Measurements from ENCODE around the gene STC2. TPM values are rescaled to one million over a fixed set of nuclear protein-coding genes. Genes with fewer than 3 reads are reported as not detected.

Gene STC2
- total and polyA plus RNA-seq, 10 of the 15 experiments (the other 5 are each of a cell fraction or from before 2014, with no cell fraction given) = 0.05 to 4.8 (median 2.0) TPM

- peaks cover 10% of the 10 kb centered on the region for H3K79me2 ChIP-seq (ENCODE audit: control insufficient read depth, insufficient read depth, low read length)
- 49% methylated on average over 25 of the region's 25 CpGs for WGBS (ENCODE audit: insufficient coverage, insufficient replicate concordance, low lambda C conversion rate, missing lambda C conversion rate)
- H3K27ac ChIP-seq (ENCODE audit: control insufficient read depth, insufficient read depth) = no peak overlapping the region
- H3K36me3 ChIP-seq (ENCODE audit: control insufficient read depth in 2 of 2, insufficient read depth in 2 of 2, low read length in 1 of 2) = no peaks in the 10 kb centered on the region
- no TSS peak for BruUV-seq (replicated peaks)
- H3K4me1 ChIP-seq (ENCODE audit: control insufficient read depth, insufficient read depth, low read length) = no peaks in the 10 kb centered on the region
- ATAC-seq (no peak), FAIRE-seq (no peak), DNase-seq (ENCODE audit: low read depth, low spot score) (no peak)
- H2AFZ ChIP-seq (ENCODE audit: control insufficient read depth, low read depth, low read length) = no peak overlapping the region
- POLR2A ChIA-PET = interaction anchor here (0.5 kb wide), 1 partner anchor 552 kb away, joined by 3 read pairs; no protein-coding TSS in a partner anchor
- no peaks in the 10 kb centered on the region for H4K20me1 ChIP-seq (ENCODE audit: control insufficient read depth, insufficient read depth)
- RAD21 ChIA-PET (ENCODE audit: unreplicated experiment) = no interaction called here
- intact Hi-C loops (cut with micrococcal nuclease; ENCODE audit: unreplicated experiment) (no loop called here), in situ Hi-C loops (cut with MboI) (no loop called here)
- SMC1A ChIA-PET (ENCODE audit: uncharacterized antibody, unreplicated experiment) = no interaction called here
- 0 out of 2 replicates have a peak, but pooled peaks have one; percentile 3 for TF ChIP-seq TCF12 (IDR thresholded peaks at IDR 0.05; ENCODE audit: low read depth, low read length)
- no peak for TF ChIP-seq FOXM1 (IDR thresholded peaks at IDR 0.05; ENCODE audit: low read depth, low read length)
- CTCF ChIA-PET = interaction anchor here (0.8 to 1.3 kb wide), 3 partner anchors 8 to 29 kb away, joined by 3 to 4 read pairs (median 3); no protein-coding TSS in a partner anchor
- no peak overlapping the region for H3K9ac ChIP-seq (ENCODE audit: control insufficient read depth, insufficient read depth, low read length)
- no peak overlapping the region for H3K4me2 ChIP-seq (ENCODE audit: control insufficient read depth, insufficient read depth)
- H3K9me3 ChIP-seq (replicated peaks; ENCODE audit: control insufficient read depth, insufficient read depth, low read length) = no peaks in the 10 kb centered on the region
- H3K4me3 ChIP-seq = no peak overlapping the region
- peaks cover 2% of the 10 kb centered on the region in 2 experiments; a peak in 2 of 4 replicates for H3K27me3 ChIP-seq (replicated peaks in 1 of 2; ENCODE audit: control insufficient read depth in 2 of 2, insufficient read depth in 2 of 2, low read length in 1 of 2)
Observed at GRCh38 chr5:173323106-173323798, 5.0 kb downstream of the STC2 start.

- H3K9me3 ChIP-seq (replicated peaks; ENCODE audit: control insufficient read depth, insufficient read depth, low read length) = no peaks in the 10 kb centered on the region
- no peak overlapping the region for H2AFZ ChIP-seq (ENCODE audit: control insufficient read depth, low read depth, low read length)
- RAD21 ChIA-PET (ENCODE audit: unreplicated experiment) = interaction anchor here (1.0 kb wide), 1 partner anchor 10 kb away, joined by 3 read pairs; no protein-coding TSS in a partner anchor
- WGBS (ENCODE audit: insufficient coverage, insufficient replicate concordance, low lambda C conversion rate, missing lambda C conversion rate) = 13% methylated on average over 5 of the region's 5 CpGs
- intact Hi-C loops (cut with micrococcal nuclease; ENCODE audit: unreplicated experiment) (no loop called here), in situ Hi-C loops (cut with MboI) (no loop called here)
- no peak overlapping the region for H3K4me3 ChIP-seq
- H3K4me1 ChIP-seq (ENCODE audit: control insufficient read depth, insufficient read depth, low read length) = no peaks in the 10 kb centered on the region
- FAIRE-seq (no peak), ATAC-seq (no peak), DNase-seq (ENCODE audit: low read depth, low spot score) (no peak)
- POLR2A ChIA-PET = no interaction called here
- no peak for TF ChIP-seq SREBF2 (IDR thresholded peaks at IDR 0.05; ENCODE audit: low read length)
- H3K27ac ChIP-seq (ENCODE audit: control insufficient read depth, insufficient read depth) = no peak overlapping the region
- H3K27me3 ChIP-seq (replicated peaks in 1 of 2; ENCODE audit: control insufficient read depth in 2 of 2, insufficient read depth in 2 of 2, low read length in 1 of 2) = peaks cover 2% of the 10 kb centered on the region in 2 experiments; a peak in 2 of 4 replicates
- H3K79me2 ChIP-seq (ENCODE audit: control insufficient read depth, insufficient read depth, low read length) = peaks cover 4% of the 10 kb centered on the region
- H3K4me2 ChIP-seq (ENCODE audit: control insufficient read depth, insufficient read depth) = no peak overlapping the region
- CTCF ChIA-PET = interaction anchor here (1.3 kb wide), 2 partner anchors 10 to 27 kb away, joined by 3 to 4 read pairs; no protein-coding TSS in a partner anchor
- H3K36me3 ChIP-seq (ENCODE audit: control insufficient read depth in 2 of 2, insufficient read depth in 2 of 2, low read length in 1 of 2) = no peaks in the 10 kb centered on the region
- no peak overlapping the region for H3K9ac ChIP-seq (ENCODE audit: control insufficient read depth, insufficient read depth, low read length)
- BruUV-seq (replicated peaks) = no TSS peak
- H4K20me1 ChIP-seq (ENCODE audit: control insufficient read depth, insufficient read depth) = no peaks in the 10 kb centered on the region
- SMC1A ChIA-PET (ENCODE audit: uncharacterized antibody, unreplicated experiment) = no interaction called here
Observed at GRCh38 chr5:173321886-173322285, 6.3 kb downstream of the STC2 start.

Measured in GM12878 (cell line).